ENCODE results near the gene RCAN2. TPM values are rescaled to one million over a fixed set of nuclear protein-coding genes. Genes with fewer than 3 reads are reported as not detected.

Gene RCAN2
- total RNA-seq, 5 donors from 2014 or later (not counting 1 experiment from before 2014, with no cell fraction given): 0.15 to 2.5 (median 1.4) TPM

DNA sequence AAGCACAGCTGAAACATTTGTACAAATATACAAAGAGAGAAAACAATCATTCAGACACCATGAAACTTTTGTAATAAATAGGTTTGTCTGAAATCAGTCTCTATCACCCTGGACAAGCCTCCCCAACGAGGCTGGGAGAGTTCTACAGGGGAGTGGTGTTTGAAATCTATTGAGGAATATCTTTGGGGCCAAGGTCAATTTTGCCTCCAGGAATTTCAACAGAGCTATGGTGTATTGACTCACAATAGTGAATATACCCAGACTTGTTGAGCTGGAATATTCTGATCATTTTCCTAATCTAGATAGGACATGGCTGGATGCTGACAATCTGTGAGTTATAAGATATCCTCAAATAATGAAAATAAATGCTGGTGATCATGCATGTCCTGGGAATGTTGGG, 269.0 kb downstream of the RCAN2 start:
- H3K4me1 Mint-ChIP-seq: no peaks in the 10 kb centered on the region
- H3K27ac Mint-ChIP-seq: no peak overlapping the region
- WGBS (ENCODE audit: insufficient coverage): no CpG with 5 or more reads among the region's 1 CpG
- no peaks in the 10 kb centered on the region for H3K36me3 Mint-ChIP-seq
- no peaks in the 10 kb centered on the region for H3K9me3 Mint-ChIP-seq
- H3K4me1 ChIP-seq (ENCODE audit: control insufficient read depth in 1 of 2, extremely low read depth in 1 of 2, insufficient read depth in 2 of 2, low read length in 2 of 2): no peaks in the 10 kb centered on the region
- no peaks in the 10 kb centered on the region for H3K27me3 ChIP-seq (replicated peaks in 1 of 2; ENCODE audit: control insufficient read depth in 2 of 2, extremely low read depth in 1 of 2, insufficient read depth in 2 of 2, low read length in 1 of 2)
- H3K27ac ChIP-seq (ENCODE audit: low read length): no peak overlapping the region
- H3K4me3 ChIP-seq (ENCODE audit: control insufficient read depth in 1 of 2, extremely low read depth in 1 of 2, low read length in 1 of 2): no peak overlapping the region
- no peaks in the 10 kb centered on the region for H3K9me3 ChIP-seq
- ChIA-PET POLR2A (no interaction called here), CTCF (interaction anchor here in 1 of 2 donors (0.6 to 3.3 kb wide), 2 partner anchors 188 to 1375 kb away, joined by 3 to 16 read pairs; no protein-coding TSS in a partner anchor)
- ATAC-seq (replicated peaks in 1 of 4) (no peak), DNase-seq (no peak)
- no peaks in the 10 kb centered on the region for H3K36me3 ChIP-seq (ENCODE audit: control insufficient read depth in 2 of 2, extremely low read depth in 1 of 2, insufficient read depth in 1 of 2, low read length in 1 of 2)
- H3K4me3 Mint-ChIP-seq: no peak overlapping the region
- peaks cover 2 to 3% of the 10 kb centered on the region in 2 donors for H3K27me3 Mint-ChIP-seq

GRCh38 chr6:46221222-46221793, 269.9 kb downstream of the RCAN2 start:
- no peaks in the 10 kb centered on the region for H3K4me1 Mint-ChIP-seq
- peaks cover 0 to 3% of the 10 kb centered on the region in 2 donors for H3K27me3 Mint-ChIP-seq
- Histone ChIP-seq H3K36me3 (ENCODE audit: control insufficient read depth in 2 of 2, extremely low read depth in 1 of 2, insufficient read depth in 1 of 2, low read length in 1 of 2) (no peaks in the 10 kb centered on the region), H3K9me3 (no peaks in the 10 kb centered on the region), H3K27me3 (replicated peaks in 1 of 2; ENCODE audit: control insufficient read depth in 2 of 2, extremely low read depth in 1 of 2, insufficient read depth in 2 of 2, low read length in 1 of 2) (peaks cover 0 to 2% of the 10 kb centered on the region in 2 experiments), H3K27ac (ENCODE audit: low read length) (no peak overlapping the region), H3K4me3 (ENCODE audit: control insufficient read depth in 1 of 2, extremely low read depth in 1 of 2, low read length in 1 of 2) (no peak overlapping the region), H3K4me1 (ENCODE audit: control insufficient read depth in 1 of 2, extremely low read depth in 1 of 2, insufficient read depth in 2 of 2, low read length in 2 of 2) (no peaks in the 10 kb centered on the region)
- CTCF ChIA-PET: interaction anchor here in 1 of 2 donors (0.8 to 3.3 kb wide), 3 partner anchors 131 to 431 kb away, joined by 3 to 16 read pairs (median 4); partner anchors contain the start of gene CYP39A1
- DNase-seq (peak in 1 of 35 experiments; percentile 46), ATAC-seq (replicated peaks in 1 of 4) (peak in 1 of 4 experiments; percentile 48)
- H3K9me3 Mint-ChIP-seq: no peaks in the 10 kb centered on the region
- no CpG with 5 or more reads among the region's 4 CpGs for WGBS (ENCODE audit: insufficient coverage)
- no peak overlapping the region for H3K4me3 Mint-ChIP-seq
- no peaks in the 10 kb centered on the region for H3K36me3 Mint-ChIP-seq
- H3K27ac Mint-ChIP-seq: no peak overlapping the region
- POLR2A ChIA-PET: interaction anchor here in 1 of 2 donors (0.6 kb wide), 1 partner anchor 50 kb away, joined by 3 read pairs; no protein-coding TSS in a partner anchor

DNA sequence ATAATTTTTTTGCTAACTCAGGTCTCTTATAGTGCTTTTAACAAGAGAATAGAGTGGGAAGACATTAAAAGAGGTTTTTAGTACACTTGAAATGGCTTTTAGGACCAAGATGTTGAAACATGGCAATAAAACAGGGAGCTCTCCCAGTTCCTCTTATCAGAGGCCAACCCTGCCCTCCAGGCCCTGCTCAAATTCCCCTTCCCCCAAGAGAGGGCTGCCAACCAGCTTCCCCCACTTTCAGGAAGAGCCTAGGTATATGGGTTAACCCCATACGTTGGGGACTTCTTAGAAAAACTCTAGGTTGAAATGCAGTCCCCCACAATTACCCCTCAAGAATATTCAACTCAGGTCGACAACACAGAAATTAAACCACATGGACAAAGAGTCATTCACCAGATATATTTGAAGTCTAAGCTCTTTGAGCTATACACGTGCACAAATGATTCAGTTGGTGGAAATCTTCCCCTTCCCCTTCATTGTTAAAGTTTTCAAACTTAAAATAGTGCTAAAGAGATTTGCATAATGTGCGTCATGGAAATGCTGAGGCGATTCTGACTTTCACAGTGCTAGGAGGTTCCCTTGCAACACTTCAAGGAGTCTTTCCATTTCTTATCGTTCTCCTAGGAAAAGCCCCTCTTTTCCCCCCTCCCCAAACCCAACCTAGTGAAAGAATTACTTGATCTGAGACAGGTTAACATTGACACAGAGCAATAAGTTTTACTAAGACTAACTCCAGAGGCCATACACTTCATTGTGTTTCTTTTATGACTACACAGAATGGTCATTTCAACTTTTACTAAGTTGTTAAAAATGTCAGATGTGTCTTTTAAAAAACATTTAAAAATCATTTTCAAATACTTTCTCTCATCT, 270.7 kb downstream of the RCAN2 start:
- Mint-ChIP-seq H3K4me3 (no peak overlapping the region), H3K9me3 (no peaks in the 10 kb centered on the region), H3K36me3 (no peaks in the 10 kb centered on the region), H3K27ac (no peak overlapping the region), H3K4me1 (no peaks in the 10 kb centered on the region), H3K27me3 (peaks cover 0 to 3% of the 10 kb centered on the region in 2 donors)
- no peaks in the 10 kb centered on the region for H3K36me3 ChIP-seq (ENCODE audit: control insufficient read depth in 2 of 2, extremely low read depth in 1 of 2, insufficient read depth in 1 of 2, low read length in 1 of 2)
- H3K9me3 ChIP-seq: no peaks in the 10 kb centered on the region
- no peak overlapping the region for H3K4me3 ChIP-seq (ENCODE audit: control insufficient read depth in 1 of 2, extremely low read depth in 1 of 2, low read length in 1 of 2)
- ChIA-PET POLR2A (interaction anchor here in 1 of 2 donors (0.6 kb wide), 1 partner anchor 49 kb away, joined by 3 read pairs; no protein-coding TSS in a partner anchor), CTCF (interaction anchor here in 1 of 2 donors (0.8 to 3.3 kb wide), 3 partner anchors 130 to 432 kb away, joined by 3 to 16 read pairs (median 4); partner anchors contain the start of gene CYP39A1)
- 41% methylated on average over 2 of the region's 6 CpGs for WGBS (ENCODE audit: insufficient coverage)
- ATAC-seq (replicated peaks in 1 of 4): no peak
- H3K27me3 ChIP-seq (replicated peaks in 1 of 2; ENCODE audit: control insufficient read depth in 2 of 2, extremely low read depth in 1 of 2, insufficient read depth in 2 of 2, low read length in 1 of 2): peaks cover 0 to 2% of the 10 kb centered on the region in 2 experiments
- no peaks in the 10 kb centered on the region for H3K4me1 ChIP-seq (ENCODE audit: control insufficient read depth in 1 of 2, extremely low read depth in 1 of 2, insufficient read depth in 2 of 2, low read length in 2 of 2)
- H3K27ac ChIP-seq (ENCODE audit: low read length): no peak overlapping the region
- no peak for DNase-seq

GRCh38 chr6:46219661-46220060, 271.6 kb downstream of the RCAN2 start:
- Histone ChIP-seq H3K9me3 (no peaks in the 10 kb centered on the region), H3K36me3 (ENCODE audit: control insufficient read depth in 2 of 2, extremely low read depth in 1 of 2, insufficient read depth in 1 of 2, low read length in 1 of 2) (no peaks in the 10 kb centered on the region), H3K27me3 (replicated peaks in 1 of 2; ENCODE audit: control insufficient read depth in 2 of 2, extremely low read depth in 1 of 2, insufficient read depth in 2 of 2, low read length in 1 of 2) (peaks cover 0 to 2% of the 10 kb centered on the region in 2 experiments), H3K4me3 (ENCODE audit: control insufficient read depth in 1 of 2, extremely low read depth in 1 of 2, low read length in 1 of 2) (no peak overlapping the region), H3K4me1 (ENCODE audit: control insufficient read depth in 1 of 2, extremely low read depth in 1 of 2, insufficient read depth in 2 of 2, low read length in 2 of 2) (no peaks in the 10 kb centered on the region), H3K27ac (ENCODE audit: low read length) (no peak overlapping the region)
- ATAC-seq (replicated peaks in 1 of 4): no peak
- ChIA-PET POLR2A (no interaction called here), CTCF (interaction anchor here in 1 of 2 donors (3.3 kb wide), 1 partner anchor 191 kb away, joined by 16 read pairs; no protein-coding TSS in a partner anchor)
- DNase-seq: no peak
- Mint-ChIP-seq H3K9me3 (no peaks in the 10 kb centered on the region), H3K4me1 (no peaks in the 10 kb centered on the region), H3K36me3 (no peaks in the 10 kb centered on the region), H3K27ac (no peak overlapping the region), H3K4me3 (no peak overlapping the region), H3K27me3 (peaks cover 3 to 7% of the 10 kb centered on the region in 2 donors)

- Mint-ChIP-seq H3K36me3 (no peaks in the 10 kb centered on the region), H3K4me1 (no peaks in the 10 kb centered on the region), H3K27ac (no peak overlapping the region), H3K4me3 (no peak overlapping the region), H3K9me3 (no peaks in the 10 kb centered on the region), H3K27me3 (peaks cover 3 to 8% of the 10 kb centered on the region in 2 donors)
- Histone ChIP-seq H3K36me3 (ENCODE audit: control insufficient read depth in 2 of 2, extremely low read depth in 1 of 2, insufficient read depth in 1 of 2, low read length in 1 of 2) (no peaks in the 10 kb centered on the region), H3K4me3 (ENCODE audit: control insufficient read depth in 1 of 2, extremely low read depth in 1 of 2, low read length in 1 of 2) (no peak overlapping the region), H3K27ac (ENCODE audit: low read length) (no peak overlapping the region), H3K4me1 (ENCODE audit: control insufficient read depth in 1 of 2, extremely low read depth in 1 of 2, insufficient read depth in 2 of 2, low read length in 2 of 2) (no peaks in the 10 kb centered on the region), H3K27me3 (replicated peaks in 1 of 2; ENCODE audit: control insufficient read depth in 2 of 2, extremely low read depth in 1 of 2, insufficient read depth in 2 of 2, low read length in 1 of 2) (peaks cover 0 to 2% of the 10 kb centered on the region in 2 experiments), H3K9me3 (no peaks in the 10 kb centered on the region)
- POLR2A ChIA-PET: no interaction called here
- ATAC-seq (replicated peaks in 1 of 4): no peak
- no peak for DNase-seq
- CTCF ChIA-PET: no interaction called here
- WGBS (ENCODE audit: insufficient coverage): no CpG with 5 or more reads among the region's 2 CpGs
Measured at GRCh38 chr6:46218457-46218856, 272.8 kb downstream of the RCAN2 start.

GRCh38 chr6:46217671-46218131, 273.5 kb downstream of the RCAN2 start:
- H3K4me1 Mint-ChIP-seq: no peaks in the 10 kb centered on the region
- 0% methylated on average over 1 of the region's 5 CpGs for WGBS (ENCODE audit: insufficient coverage)
- H3K4me3 Mint-ChIP-seq: no peak overlapping the region
- no peaks in the 10 kb centered on the region for H3K9me3 ChIP-seq
- POLR2A ChIA-PET: no interaction called here
- DNase-seq (no peak), ATAC-seq (replicated peaks in 1 of 4) (no peak)
- H3K4me3 ChIP-seq (ENCODE audit: control insufficient read depth in 1 of 2, extremely low read depth in 1 of 2, low read length in 1 of 2): no peak overlapping the region
- no peaks in the 10 kb centered on the region for H3K36me3 ChIP-seq (ENCODE audit: control insufficient read depth in 2 of 2, extremely low read depth in 1 of 2, insufficient read depth in 1 of 2, low read length in 1 of 2)
- H3K36me3 Mint-ChIP-seq: no peaks in the 10 kb centered on the region
- peaks cover 0 to 10% of the 10 kb centered on the region in 2 donors for H3K27me3 Mint-ChIP-seq
- no peaks in the 10 kb centered on the region for H3K9me3 Mint-ChIP-seq
- peaks cover 0 to 2% of the 10 kb centered on the region in 2 experiments for H3K27me3 ChIP-seq (replicated peaks in 1 of 2; ENCODE audit: control insufficient read depth in 2 of 2, extremely low read depth in 1 of 2, insufficient read depth in 2 of 2, low read length in 1 of 2)
- no peaks in the 10 kb centered on the region for H3K4me1 ChIP-seq (ENCODE audit: control insufficient read depth in 1 of 2, extremely low read depth in 1 of 2, insufficient read depth in 2 of 2, low read length in 2 of 2)
- H3K27ac ChIP-seq (ENCODE audit: low read length): no peak overlapping the region
- CTCF ChIA-PET: no interaction called here
- no peak overlapping the region for H3K27ac Mint-ChIP-seq

Measured in T-cell (primary cell).